HUES64 (cell line): ENCODE data around the gene CAPG.
"Not testable (repeated sequence)": the region's sequence is repeated elsewhere in the genome, so short reads cannot be mapped to it uniquely, and the experiment has no call there.

ENCODE experiments used
- H3K27ac ChIP-seq: 2 replicates; pipeline ENCODE4 v1.7.0; 2013; ENCODE audit warnings: low read depth, low read length, inconsistent platforms
- H3K27me3 ChIP-seq: 2 replicates; pipeline ENCODE4 v1.6.1; 2013; ENCODE audit warnings: mild to moderate bottlenecking, low read length; ENCODE audit not compliant: insufficient read depth
- H3K36me3 ChIP-seq: 2 replicates; pipeline ENCODE4 v1.6.1; 2013; ENCODE audit warnings: mild to moderate bottlenecking, low read length; ENCODE audit not compliant: insufficient read depth
- H3K4me1 ChIP-seq: 2 replicates; pipeline ENCODE4 v1.6.1; 2013; ENCODE audit warnings: mild to moderate bottlenecking, low read length, moderate library complexity; ENCODE audit not compliant: insufficient read depth
- H3K4me3 ChIP-seq: 2 replicates; pipeline ENCODE4 v1.5.1; 2013; ENCODE audit warnings: mild to moderate bottlenecking, low read length, moderate library complexity
- H3K9ac ChIP-seq: 2 replicates; pipeline ENCODE4 v1.6.1; 2013; ENCODE audit warnings: mild to moderate bottlenecking, low read depth, low read length
- H3K9me3 ChIP-seq: 2 replicates; pipeline ENCODE4 v1.6.1; 2013; ENCODE audit warnings: low read depth, low read length; ENCODE audit not compliant: insufficient read depth
- WGBS: fragments of 150-250, 120-280 bp; methylation state at CpG from one replicate; pipeline ENCODE4 v1.1.7; 2013; ENCODE audit warnings: missing lambda C conversion rate; 5-methylcytosine and 5-hydroxymethylcytosine counted together

Gene CAPG

GRCh38 chr2:85415980-85416650 is 5.9 kb upstream of the CAPG start:
- Histone ChIP-seq H3K4me3 (no peak overlapping the region), H3K4me1 (peaks cover 15% of the 10 kb centered on the region), H3K9me3 (no peaks in the 10 kb centered on the region), H3K9ac (no peak overlapping the region), H3K36me3 (no peaks in the 10 kb centered on the region), H3K27ac (no peak overlapping the region), H3K27me3 (no peaks in the 10 kb centered on the region)
- WGBS: 88% methylated on average over 12 of the region's 12 CpGs

- Histone ChIP-seq H3K9me3 (no peaks in the 10 kb centered on the region), H3K27me3 (no peaks in the 10 kb centered on the region), H3K36me3 (no peaks in the 10 kb centered on the region), H3K27ac (no peak overlapping the region), H3K4me1 (peaks cover 21% of the 10 kb centered on the region), H3K9ac (no peak overlapping the region), H3K4me3 (no peak overlapping the region)
- 94% methylated on average over 7 of the region's 7 CpGs for WGBS
These were observed 4.8 kb upstream of the CAPG start for GRCh38 chr2:85414761-85415553.

- H3K9ac ChIP-seq, H3K27ac ChIP-seq, H3K27me3 ChIP-seq, H3K36me3 ChIP-seq, H3K9me3 ChIP-seq: not testable (repeated sequence)
- 93% methylated on average over 5 of the region's 5 CpGs for WGBS
- Histone ChIP-seq H3K4me1 (peaks cover 22% of the 10 kb centered on the region), H3K4me3 (peak overlapping the region; percentile 72; the same call in 1 of the 2 replicates)
These were observed 4.2 kb upstream of the CAPG start for GRCh38 chr2:85414421-85414759.

- Histone ChIP-seq H3K27ac (no peak overlapping the region; the same call in 1 of the 2 replicates), H3K27me3 (no peaks in the 10 kb centered on the region), H3K9me3 (no peaks in the 10 kb centered on the region), H3K4me3 (peak overlapping the region; percentile 72), H3K4me1 (peaks cover 22% of the 10 kb centered on the region), H3K36me3 (no peaks in the 10 kb centered on the region), H3K9ac (peak overlapping the region; percentile 57)
- 3% methylated on average over 42 of the region's 44 CpGs for WGBS
These were observed 3.6 kb upstream of the CAPG start for GRCh38 chr2:85413592-85414420.

- H3K4me1 ChIP-seq: peaks cover 22% of the 10 kb centered on the region
- no peaks in the 10 kb centered on the region for H3K27me3 ChIP-seq
- H3K36me3 ChIP-seq: no peaks in the 10 kb centered on the region
- over 99% methylated on average over 5 of the region's 5 CpGs for WGBS
- no peak overlapping the region for H3K27ac ChIP-seq
- H3K9me3 ChIP-seq: no peaks in the 10 kb centered on the region
- no peak overlapping the region for H3K4me3 ChIP-seq
- no peak overlapping the region for H3K9ac ChIP-seq
These were observed 1.2 kb upstream of the CAPG start for GRCh38 chr2:85411405-85411748.

- Histone ChIP-seq H3K27me3 (no peaks in the 10 kb centered on the region), H3K4me3 (no peak overlapping the region), H3K9ac (no peak overlapping the region), H3K27ac (no peak overlapping the region), H3K4me1 (peaks cover 22% of the 10 kb centered on the region), H3K36me3 (no peaks in the 10 kb centered on the region), H3K9me3 (no peaks in the 10 kb centered on the region)
- WGBS: 79% methylated on average over 13 of the region's 13 CpGs
These were observed 628 bp upstream of the CAPG start for GRCh38 chr2:85410584-85411404.

GRCh38 chr2:85405201-85406059 is 4.7 kb downstream of the CAPG start:
- Histone ChIP-seq H3K9me3 (peaks cover 3% of the 10 kb centered on the region; the same call in 1 of the 2 replicates), H3K27me3 (no peaks in the 10 kb centered on the region), H3K4me1 (peaks cover 25% of the 10 kb centered on the region), H3K9ac (no peak overlapping the region), H3K4me3 (no peak overlapping the region), H3K27ac (no peak overlapping the region), H3K36me3 (peaks cover 5% of the 10 kb centered on the region; the same call in 1 of the 2 replicates)
- 80% methylated on average over 14 of the region's 15 CpGs for WGBS

- Histone ChIP-seq H3K27me3 (no peaks in the 10 kb centered on the region), H3K27ac (no peak overlapping the region), H3K9ac (no peak overlapping the region), H3K36me3 (peaks cover 12% of the 10 kb centered on the region; the same call in 1 of the 2 replicates), H3K4me1 (peaks cover 5% of the 10 kb centered on the region; the same call in 1 of the 2 replicates), H3K9me3 (peaks cover 3% of the 10 kb centered on the region; the same call in 1 of the 2 replicates), H3K4me3 (no peak overlapping the region)
- 91% methylated on average over 8 of the region's 8 CpGs for WGBS
These were observed 8.3 kb downstream of the CAPG start for GRCh38 chr2:85401844-85402243.

GRCh38 chr2:85401464-85401805 is 8.7 kb downstream of the CAPG start:
- 90% methylated on average over 7 of the region's 7 CpGs for WGBS

More at GRCh38 chr2:85401464-85401805, 8.7 kb downstream of the CAPG start:
- Histone ChIP-seq H3K27me3 (no peaks in the 10 kb centered on the region), H3K9me3 (peaks cover 3% of the 10 kb centered on the region; the same call in 1 of the 2 replicates), H3K4me1 (peaks cover 5% of the 10 kb centered on the region; the same call in 1 of the 2 replicates), H3K4me3 (no peak overlapping the region), H3K9ac (no peak overlapping the region), H3K36me3 (peaks cover 12% of the 10 kb centered on the region; the same call in 1 of the 2 replicates), H3K27ac (no peak overlapping the region)
